Panc1 (cell line): ENCODE measurements around the gene GNG14. TPM values are rescaled to one million over a fixed set of nuclear protein-coding genes. Genes with fewer than 3 reads are reported as not detected.

Source experiments
- ATAC-seq: fragments of 200-7000 bp; cut with Tn5 transposase; 2 replicates; pipeline ENCODE4 v1.9.1; 2020; ENCODE audit warnings: mild to moderate bottlenecking, moderate library complexity
- Bru-seq: library from RNA; stranded (reverse); fragments of 400-500 nt; gene quantifications from one replicate; lab custom pipeline; 2021; lab: Mats Ljungman, UMichigan
- BruChase-seq, 2 experiments: library from RNA; stranded (reverse); fragments of 400-500 nt; gene quantifications; one replicate each; lab custom pipeline; 2021; lab: Mats Ljungman, UMichigan
- BruUV-seq: library from RNA; stranded (reverse); fragments of 400-500 nt; replicated peaks from 2 replicates; lab custom pipeline; 2021; lab: Mats Ljungman, UMichigan
- CTCF ChIA-PET: fragments of 300-600 bp; sonication (Branson Sonifier 250); formaldehyde crosslinking; loops from one replicate; lab custom pipeline; 2022; ENCODE audit warnings: antibody characterized with exemption; lab: Charles Lee
- POLR2A ChIA-PET: fragments of 300-600 bp; sonication (Branson Sonifier 250); formaldehyde crosslinking; loops from one replicate; lab custom pipeline; 2022; ENCODE audit warnings: antibody characterized with exemption; lab: Charles Lee
- DNase-seq: peaks from one replicate; pipeline ENCODE4 v3.0.0-alpha.2; 2010; ENCODE audit warnings: low read depth, low spot score
- H3K27ac ChIP-seq: 2 replicates; pipeline ENCODE4 v1.5.1; 2011; ENCODE audit warnings: mild to moderate bottlenecking, low read length, inconsistent platforms
- H3K27me3 ChIP-seq: fragments of 200-500 bp; sonication (Bioruptor generic); 2 replicates; pipeline ENCODE4 v1.6.0; 2014; ENCODE audit warnings: low read length, inconsistent platforms; ENCODE audit not compliant: control insufficient read depth, insufficient read depth
- H3K36me3 ChIP-seq: fragments of 200-500 bp; sonication (Bioruptor generic); 2 replicates; pipeline ENCODE4 v1.5.1; 2014; ENCODE audit warnings: inconsistent platforms, mild to moderate bottlenecking, low read length, moderate library complexity; ENCODE audit not compliant: control insufficient read depth, insufficient read depth
- H3K4me1 ChIP-seq: 2 replicates; pipeline ENCODE4 v1.5.1; 2011; ENCODE audit warnings: inconsistent platforms, mild to moderate bottlenecking, low read length, moderate library complexity; ENCODE audit not compliant: control insufficient read depth, insufficient read depth
- H3K4me3 ChIP-seq, 2 experiments: 2 replicates each; pipeline ENCODE4 v1.5.1; 2011 to 2012; ENCODE audit warnings: low read depth in 2 of 2, low read length in 2 of 2, mild to moderate bottlenecking in 2 of 2, inconsistent platforms in 1 of 2, moderate library complexity in 1 of 2
- H3K9me3 ChIP-seq: fragments of 200-500 bp; sonication (Bioruptor generic); 2 replicates; pipeline ENCODE4 v1.5.1; 2014; ENCODE audit warnings: low read depth, mild to moderate bottlenecking, inconsistent platforms, low read length, moderate library complexity; ENCODE audit not compliant: control insufficient read depth, insufficient read depth
- CTCF ChIP-seq: fragments of 450-650 bp; IDR thresholded peaks from 2 replicates; pipeline ENCODE4 v1.5.1; 2017; ENCODE audit warnings: mild to moderate bottlenecking
- POLR2AphosphoS5 ChIP-seq: IDR thresholded peaks from 2 replicates; pipeline ENCODE4 v1.6.1; 2012; ENCODE audit warnings: mild to moderate bottlenecking, low read depth, low read length, moderate library complexity
- REST ChIP-seq, 2 experiments: IDR thresholded peaks; 2 replicates each; pipeline ENCODE4 v1.6.1; 2011 to 2012; ENCODE audit warnings: low read depth in 2 of 2, control low read depth in 1 of 2, low read length in 1 of 2, mild to moderate bottlenecking in 1 of 2, moderate library complexity in 1 of 2; ENCODE audit not compliant: insufficient read depth in 1 of 2
- SIN3A ChIP-seq: IDR thresholded peaks from 2 replicates; pipeline ENCODE4 v1.6.1; 2012; ENCODE audit warnings: low read depth, mild to moderate bottlenecking, low read length, moderate library complexity, borderline replicate concordance; ENCODE audit not compliant: insufficient read depth
- TCF7L2 ChIP-seq: IDR thresholded peaks from 2 replicates; pipeline ENCODE4 v1.6.1; 2011; ENCODE audit warnings: mild to moderate bottlenecking, low read depth, low read length, inconsistent platforms
- in situ Hi-C: cut with HindIII; loops from 2 replicates; pipeline ENCODE4 v1.10.0; 2016; ENCODE audit warnings: low sequenced_read_pairs, low pct_unique_long_range_greater_than_20kb
- intact Hi-C: fragments of 100-400 bp; cut with micrococcal nuclease; formaldehyde crosslinking; loops from one replicate; pipeline ENCODE4 v1.10.0; 2022; ENCODE audit not compliant: unreplicated experiment
- long read RNA-seq: library from polyadenylated mRNA; unstranded; transcript quantifications from one replicate; pipeline ENCODE4 v2.0.0, GENCODE V29; 2021; ENCODE audit not compliant: unreplicated experiment
- polyA plus RNA-seq: library from polyadenylated mRNA; unstranded; fragments of >200 nt; gene quantifications from one replicate; pipeline ENCODE4 v1.2.1, GENCODE V29; 2012; ENCODE audit warnings: missing spikeins; ENCODE audit not compliant: insufficient read length
- total RNA-seq: library from RNA; stranded (reverse); gene quantifications from one replicate; pipeline ENCODE4 v1.2.1, GENCODE V29; 2021; ENCODE audit not compliant: unreplicated experiment

GNG14 gene
- total RNA-seq, result not detected
- polyA plus RNA-seq, result not detected
- percentile 32 among the genes with signal in this experiment for Bru-seq, nascent RNA
- BruChase-seq, experiment 1, labeled RNA remaining after a 2-hour chase, result not detected
- BruChase-seq, experiment 2, labeled RNA remaining after a 6-hour chase, result not detected
- long read RNA-seq, result 0 reads

- CTCF ChIA-PET, result no interaction called here
- intact Hi-C loops, result no loop called here
- TF ChIP-seq REST (IDR thresholded peaks at IDR 0.05; ENCODE audit: insufficient read depth in 1 of 2, low read depth in 2 of 2, low read length in 1 of 2) (no peak), POLR2AphosphoS5 (no peak)
- H3K4me1 ChIP-seq, result no peaks in the 10 kb centered on the region
- H3K36me3 ChIP-seq, result no peaks in the 10 kb centered on the region
- H3K4me3 ChIP-seq, result no peak within 1 kb of the TSS
- DNase-seq (no peak), ATAC-seq (no peak)
- in situ Hi-C loops, result no loop called here
- POLR2A ChIA-PET, result interaction anchor here (0.6 kb wide), 1 partner anchor 508 kb away, joined by 4 read pairs; no protein-coding TSS in a partner anchor
- H3K27me3 ChIP-seq, result no peaks in the 10 kb centered on the region
- H3K9me3 ChIP-seq, result no peaks in the 10 kb centered on the region
- no TSS peak for BruUV-seq
- no peak within 1 kb of the TSS for H3K27ac ChIP-seq
These were observed at the start of gene GNG14 for GRCh38 chr19:12687496-12688196. Gene GNG14 (plus strand): TSS chr19:12687998. CDS start chr19:12688049, 51 bp downstream.

- POLR2A ChIA-PET, result interaction anchor here (0.7 kb wide), 1 partner anchor 22 kb away, joined by 4 read pairs; no protein-coding TSS in a partner anchor
These were observed 49.1 kb upstream of the GNG14 start for GRCh38 chr19:12638611-12639182.

More at GRCh38 chr19:12638611-12639182, 49.1 kb upstream of the GNG14 start:
- DNase-seq, result no peak
- H3K36me3 ChIP-seq, result no peaks in the 10 kb centered on the region
- no peaks in the 10 kb centered on the region for H3K9me3 ChIP-seq
- H3K27me3 ChIP-seq, result no peaks in the 10 kb centered on the region
- in situ Hi-C loops, result no loop called here
- intact Hi-C loops, result no loop called here
- BruUV-seq, result no TSS peak
- no peak for TF ChIP-seq TCF7L2
- TF ChIP-seq CTCF, result no peak
- TF ChIP-seq SIN3A, result no peak
- TF ChIP-seq REST (IDR thresholded peaks at IDR 0.05; ENCODE audit: insufficient read depth in 1 of 2, low read depth in 2 of 2, low read length in 1 of 2), result no peak
- no peak for TF ChIP-seq POLR2AphosphoS5
- H3K27ac ChIP-seq, result no peak overlapping the region
- H3K4me1 ChIP-seq, result 0 out of 2 replicates have a peak, but pooled peaks cover 3% of the 10 kb centered on the region
- CTCF ChIA-PET, result interaction anchor here (0.7 kb wide), 2 partner anchors 21 to 34 kb away, joined by 3 to 6 read pairs; no protein-coding TSS in a partner anchor
- no peak for ATAC-seq
- H3K4me3 ChIP-seq, result no peak overlapping the region
